ENCODE data around the gene SBF2. TPM values are rescaled to one million over a fixed set of nuclear protein-coding genes. Genes with fewer than 3 reads are reported as not detected.
A peak's percentile ranks its signal among the peaks of the same experiment; 100 is the strongest.

SBF2 gene
- total RNA-seq, 1 experiment from 2014 or later: 30.2 TPM

GRCh38 chr11:10263929-10264328 lies 30.1 kb downstream of the SBF2 start:
- Histone ChIP-seq H2BK20ac (ENCODE audit: low read depth, low read length, poor library complexity, severe bottlenecking) (no peak overlapping the region), H4K8ac (replicated peaks; ENCODE audit: insufficient read length, low read depth, low read length) (no peak overlapping the region), H3K4me1 (ENCODE audit: insufficient read depth, low read length) (no peaks in the 10 kb centered on the region), H3K79me2 (ENCODE audit: insufficient read depth, low read length) (no peaks in the 10 kb centered on the region), H4K20me1 (ENCODE audit: control insufficient read depth, insufficient read depth, insufficient read length) (no peaks in the 10 kb centered on the region), H3K23ac (ENCODE audit: insufficient read length, low read depth, low read length) (no peak overlapping the region), H2BK120ac (ENCODE audit: low read depth, low read length, poor library complexity, severe bottlenecking) (no peak overlapping the region), H4K91ac (ENCODE audit: insufficient read length, low read depth, low read length) (no peak overlapping the region), H2AK5ac (ENCODE audit: insufficient read length, low read length) (no peak overlapping the region), H4K5ac (ENCODE audit: insufficient read length, low read depth, low read length) (no peak overlapping the region), H3K23me2 (ENCODE audit: insufficient read length, low read depth, low read length, poor library complexity, severe bottlenecking) (no peaks in the 10 kb centered on the region), H2BK5ac (ENCODE audit: insufficient read length, low read length) (no peak overlapping the region), H3K9me3 (ENCODE audit: control insufficient read depth, low read depth, low read length) (no peaks in the 10 kb centered on the region), H3K4me2 (ENCODE audit: insufficient read depth, insufficient read length, low read length) (no peak overlapping the region), H3T11ph (ENCODE audit: low read length) (no peak overlapping the region), H3K79me1 (ENCODE audit: insufficient read depth, low read depth, low read length, poor library complexity, severe bottlenecking) (no peaks in the 10 kb centered on the region), H2BK12ac (ENCODE audit: insufficient read length, low read depth, low read length) (no peak overlapping the region), H3K14ac (ENCODE audit: insufficient read depth, low read length) (no peak overlapping the region), H3K27ac (ENCODE audit: insufficient read length, low read depth, low read length) (no peak overlapping the region), H3K56ac (ENCODE audit: insufficient read length, low read depth, low read length) (no peak overlapping the region), H3K4ac (ENCODE audit: low read depth, low read length) (no peak overlapping the region), H2AFZ (ENCODE audit: low read length) (no peak overlapping the region), H3K18ac (ENCODE audit: insufficient read length, low read depth, low read length) (no peak overlapping the region), H3K9ac (ENCODE audit: extremely low read depth, insufficient read length, low read length) (no peak overlapping the region), H3K27me3 (ENCODE audit: insufficient read depth, low read length) (no peaks in the 10 kb centered on the region), H2BK15ac (ENCODE audit: low read depth, low read length) (no peak overlapping the region)
- peaks cover 0 to 5% (median 0%) of the 10 kb centered on the region in 3 experiments; a peak in 1 of 7 replicates for H3K36me3 Mint-ChIP-seq (ENCODE audit: insufficient read depth in 1 of 3, low read depth in 3 of 3)
- H3K4me3 Mint-ChIP-seq: no peak overlapping the region
- H3K27ac Mint-ChIP-seq: peak overlapping the region in 1 of 3 experiments; percentile 19; a peak in 1 of 7 replicates
- no peak for DNase-seq
- H3K27me3 Mint-ChIP-seq (ENCODE audit: low read depth): no peaks in the 10 kb centered on the region
- H3K4me1 Mint-ChIP-seq: peaks cover 3 to 4% of the 10 kb centered on the region in 2 experiments; a peak in 2 of 4 replicates
- H3K9me3 Mint-ChIP-seq: no peaks in the 10 kb centered on the region
- no peak for TF ChIP-seq CTCF (conservative IDR thresholded peaks at IDR 0.05)

Data from H9 (cell line).